ENCODE results near the gene IMP4.

IMP4 gene

DNA sequence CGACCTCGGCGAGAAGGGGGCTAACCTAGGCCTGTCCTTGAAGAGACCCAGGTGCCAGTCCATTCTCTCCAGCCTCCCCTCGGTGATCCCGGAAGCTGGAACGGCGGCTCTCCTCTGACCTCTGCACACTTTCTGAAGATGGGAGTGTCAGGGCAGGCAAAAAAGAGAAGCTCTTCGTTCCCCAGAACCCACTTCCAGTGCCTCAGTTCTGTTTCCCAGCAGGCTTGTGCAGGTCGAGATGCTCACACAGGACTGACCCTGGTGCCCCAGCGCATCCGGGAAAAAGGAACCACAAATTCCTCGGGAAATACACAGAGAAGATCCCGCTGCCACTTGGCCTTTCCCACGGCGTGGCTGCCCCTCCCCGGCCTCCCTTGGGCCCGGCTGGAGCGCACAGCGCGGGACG, 12.5 kb downstream of the IMP4 start:
- in situ Hi-C loops (cut with MboI; ENCODE audit: low sequenced_read_pairs): no loop called here

DNA sequence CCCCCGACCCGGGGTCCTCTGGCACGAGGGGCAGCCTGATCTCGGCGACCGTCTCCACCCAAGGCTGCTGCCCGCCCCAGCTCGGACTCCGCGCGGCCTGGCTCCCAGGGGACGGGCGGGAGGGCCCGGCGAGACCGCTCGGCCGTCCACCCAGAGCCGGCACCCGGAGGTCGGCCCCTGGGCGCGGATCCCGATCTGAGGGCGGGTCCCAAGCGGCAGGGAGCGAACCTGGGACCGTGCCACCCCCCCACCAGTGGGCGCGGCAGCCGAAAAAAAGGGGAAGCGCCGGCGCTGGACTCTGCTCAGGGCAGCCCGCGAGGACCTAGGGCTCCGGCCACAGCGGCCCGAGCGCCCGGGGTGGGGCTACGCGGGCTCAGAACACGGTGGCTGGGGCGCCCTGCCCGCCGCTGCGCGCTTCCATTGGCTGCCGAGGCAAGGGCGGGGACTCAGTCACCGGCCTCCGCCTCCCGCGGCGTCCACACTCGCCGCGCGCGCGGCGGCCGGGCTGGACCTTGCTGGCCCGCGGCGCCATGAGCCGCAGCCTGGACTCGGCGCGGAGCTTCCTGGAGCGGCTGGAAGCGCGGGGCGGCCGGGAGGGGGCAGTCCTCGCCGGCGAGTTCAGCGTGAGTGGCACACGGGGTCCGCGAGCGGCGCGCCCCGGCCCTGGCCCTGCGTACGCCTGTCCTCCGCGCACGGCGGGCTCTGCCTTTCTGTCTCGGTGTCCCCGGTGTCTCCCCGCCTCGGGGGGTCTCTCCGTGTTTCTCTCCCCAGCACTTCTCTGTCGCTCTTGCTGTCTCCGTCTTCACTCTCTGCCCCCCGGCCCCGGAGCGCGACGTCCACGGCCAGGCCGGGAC, 13.1 kb downstream of the IMP4 start, which contains the start of gene PTPN18:
TSS of gene PTPN18 (plus strand) at position 479 of the 854 bp plus-strand sequence. CDS start at position 531, 52 bp downstream.
- in situ Hi-C loops (cut with MboI; ENCODE audit: low sequenced_read_pairs): no loop called here

DNA sequence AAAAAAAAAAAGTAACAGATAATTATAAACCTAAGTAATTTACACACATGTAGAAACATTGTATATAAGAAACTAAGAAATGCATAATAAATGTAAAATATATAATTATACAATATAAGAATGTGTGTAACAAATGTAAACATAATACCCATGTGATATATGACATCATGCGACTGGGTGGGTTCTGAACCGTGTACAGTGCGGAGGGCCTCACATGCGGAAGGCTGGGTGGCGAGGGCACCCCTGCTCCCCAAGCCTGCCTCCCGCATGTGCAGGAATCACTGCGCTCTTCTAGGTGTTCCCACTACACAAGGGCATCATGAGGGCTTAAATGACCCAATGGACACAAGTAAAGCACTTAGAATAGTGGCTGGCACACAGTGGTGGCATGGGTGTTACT, 15.2 kb downstream of the IMP4 start:
- in situ Hi-C loops (cut with MboI; ENCODE audit: low sequenced_read_pairs): no loop called here

DNA sequence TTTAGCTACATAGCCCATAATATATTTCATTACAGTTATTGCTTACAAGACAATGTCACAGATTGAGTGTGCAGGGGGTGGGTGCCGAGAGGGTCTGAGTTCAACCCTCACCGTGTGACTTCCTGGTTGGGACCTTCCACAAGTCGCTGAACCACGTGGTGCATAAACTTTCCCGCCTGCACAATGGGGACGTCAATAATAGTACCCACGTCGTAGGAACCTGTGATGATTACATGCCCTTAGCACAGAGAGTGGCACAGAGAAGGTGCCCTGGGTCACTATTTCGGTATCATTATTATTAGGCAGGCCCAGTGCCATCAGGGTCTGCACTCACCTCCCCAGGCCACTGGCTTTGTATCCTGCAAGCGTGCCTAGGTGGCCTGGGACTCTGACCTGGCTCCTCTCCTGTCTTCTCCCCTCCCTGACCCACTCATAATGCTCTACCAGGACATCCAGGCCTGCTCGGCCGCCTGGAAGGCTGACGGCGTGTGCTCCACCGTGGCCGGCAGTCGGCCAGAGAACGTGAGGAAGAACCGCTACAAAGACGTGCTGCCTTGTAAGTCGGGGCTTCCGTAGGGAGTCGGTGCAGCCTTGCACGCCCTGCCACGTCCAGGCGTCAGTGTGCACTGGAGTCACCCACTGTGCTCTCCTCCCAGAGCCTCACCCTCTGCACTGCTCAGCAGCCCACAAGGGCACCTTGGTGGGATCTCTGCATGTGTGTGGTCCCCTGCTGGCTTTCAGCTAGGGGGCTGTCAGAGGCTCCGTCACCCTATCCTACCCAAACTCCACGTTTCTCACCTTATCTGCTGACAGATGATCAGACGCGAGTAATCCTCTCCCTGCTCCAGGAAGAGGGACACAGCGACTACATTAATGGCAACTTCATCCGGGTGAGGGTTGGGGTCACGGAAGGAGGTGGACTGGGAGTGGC, 16.0 kb downstream of the IMP4 start:
- in situ Hi-C loops (cut with MboI; ENCODE audit: low sequenced_read_pairs): no loop called here

DNA sequence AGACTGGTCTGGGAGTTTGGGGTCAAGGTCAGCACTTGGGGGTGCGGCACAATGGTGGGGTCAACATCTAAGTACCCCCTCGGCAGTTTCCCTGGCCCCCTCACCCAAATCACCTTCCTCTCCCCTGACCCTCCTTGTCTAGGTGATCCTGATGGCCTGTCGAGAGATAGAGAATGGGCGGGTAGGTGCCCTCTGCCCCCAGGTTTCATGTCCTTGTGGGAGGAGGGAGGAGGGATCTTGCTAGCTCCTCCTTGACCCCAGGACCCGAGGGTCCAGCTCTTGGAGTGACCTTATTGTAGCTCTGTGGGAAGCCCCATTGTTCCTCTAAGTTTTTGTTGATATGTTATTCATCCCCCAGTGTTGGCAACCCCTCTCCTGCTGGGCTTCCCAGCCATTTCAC, 16.8 kb downstream of the IMP4 start:
- in situ Hi-C loops (cut with MboI; ENCODE audit: low sequenced_read_pairs): no loop called here

DNA sequence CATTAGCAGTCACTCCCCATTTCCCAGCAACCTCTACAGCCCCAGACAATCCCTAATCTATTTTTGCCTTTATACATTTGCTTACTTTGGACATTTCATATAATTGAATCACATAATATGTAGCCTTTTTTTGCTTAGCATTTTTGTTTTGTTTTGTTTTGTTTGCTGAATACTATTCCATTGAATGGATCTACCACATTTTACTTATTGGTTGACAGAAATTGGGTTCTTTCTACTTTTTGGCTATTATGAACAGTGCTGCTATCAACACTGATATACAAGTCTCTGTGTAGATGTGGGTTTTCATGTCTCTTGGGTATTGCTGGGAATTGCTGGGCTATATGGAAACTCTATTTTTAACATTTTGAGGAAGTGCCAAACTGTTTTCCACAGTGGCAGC, 20.8 kb downstream of the IMP4 start:
- in situ Hi-C loops (cut with MboI; ENCODE audit: low sequenced_read_pairs): no loop called here

DNA sequence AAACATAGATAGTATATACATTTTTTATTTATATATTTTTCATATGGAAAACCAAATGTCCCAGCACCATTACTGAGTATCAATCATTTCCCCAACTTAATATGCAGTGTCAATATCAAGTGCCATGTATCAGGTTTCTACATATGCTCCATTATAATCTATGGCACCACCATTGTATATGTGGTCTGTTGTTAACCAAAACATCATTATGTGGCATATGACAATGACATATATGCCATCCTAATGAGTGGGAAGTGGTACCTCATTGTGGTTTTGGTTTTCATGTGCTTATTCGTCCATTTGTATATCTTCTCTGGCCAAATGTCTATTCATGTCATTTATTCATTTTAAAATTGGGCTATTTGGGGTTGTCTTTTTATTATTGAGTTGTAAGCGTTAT, 22.4 kb downstream of the IMP4 start:
- in situ Hi-C loops (cut with MboI; ENCODE audit: low sequenced_read_pairs): no loop called here

DNA sequence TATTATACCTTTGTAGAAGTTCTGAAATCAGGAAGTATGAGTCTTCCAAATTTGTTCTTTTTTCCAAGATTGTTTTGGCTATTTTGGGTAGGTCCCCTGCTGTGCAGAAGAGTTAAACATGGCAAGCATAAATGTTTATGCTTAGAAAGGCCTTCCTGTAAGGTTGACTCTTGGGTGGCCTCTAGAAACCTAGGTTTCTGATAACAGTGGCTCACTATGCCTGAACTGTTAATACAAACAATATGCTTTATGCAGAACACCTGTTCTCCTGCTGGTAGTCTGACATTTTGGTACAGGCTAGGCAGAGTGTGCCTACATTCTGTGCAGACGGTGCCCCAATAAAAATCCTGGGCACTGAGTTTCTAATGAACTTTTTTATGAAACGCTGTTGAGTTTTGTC, 23.3 kb downstream of the IMP4 start:
- in situ Hi-C loops (cut with MboI; ENCODE audit: low sequenced_read_pairs): no loop called here

DNA sequence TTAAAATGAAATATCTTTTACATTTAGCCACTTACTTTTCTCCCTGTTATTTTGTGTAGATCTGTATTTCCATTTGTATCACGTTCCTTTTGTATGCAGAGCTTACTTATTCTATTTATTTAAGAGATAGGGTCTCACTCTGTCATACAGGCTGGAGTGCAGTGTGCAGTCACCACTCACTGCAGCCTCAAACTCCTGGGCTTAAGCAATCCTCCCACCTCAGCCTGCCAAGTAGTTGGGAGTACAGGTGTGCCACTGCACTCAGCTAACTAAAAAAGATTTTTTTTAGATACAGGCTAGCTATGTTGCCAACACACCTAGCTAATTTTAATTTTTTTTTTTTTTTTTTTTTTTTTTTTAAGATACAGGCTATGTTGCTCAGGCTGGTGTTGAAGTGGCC, 24.0 kb downstream of the IMP4 start:
- in situ Hi-C loops (cut with MboI; ENCODE audit: low sequenced_read_pairs): no loop called here

DNA sequence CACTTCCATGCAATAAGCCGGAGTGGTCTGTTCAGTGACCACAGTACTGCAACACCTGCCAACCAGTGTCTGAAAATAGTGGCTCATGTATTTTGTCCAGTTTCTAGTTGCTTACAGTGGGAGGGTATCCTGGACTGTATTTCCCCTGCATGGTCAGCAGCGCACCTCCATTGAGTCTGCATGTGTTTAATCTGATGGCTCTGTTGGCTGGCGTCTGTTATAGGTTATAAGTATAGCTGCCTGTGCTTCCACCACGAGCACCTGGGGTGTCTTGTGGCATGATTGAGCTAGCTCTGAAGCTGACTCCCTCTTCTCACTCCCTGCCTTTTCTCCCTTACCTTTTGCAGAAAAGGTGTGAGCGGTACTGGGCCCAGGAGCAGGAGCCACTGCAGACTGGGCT, 26.1 kb downstream of the IMP4 start:
- in situ Hi-C loops (cut with MboI; ENCODE audit: low sequenced_read_pairs): no loop called here

DNA sequence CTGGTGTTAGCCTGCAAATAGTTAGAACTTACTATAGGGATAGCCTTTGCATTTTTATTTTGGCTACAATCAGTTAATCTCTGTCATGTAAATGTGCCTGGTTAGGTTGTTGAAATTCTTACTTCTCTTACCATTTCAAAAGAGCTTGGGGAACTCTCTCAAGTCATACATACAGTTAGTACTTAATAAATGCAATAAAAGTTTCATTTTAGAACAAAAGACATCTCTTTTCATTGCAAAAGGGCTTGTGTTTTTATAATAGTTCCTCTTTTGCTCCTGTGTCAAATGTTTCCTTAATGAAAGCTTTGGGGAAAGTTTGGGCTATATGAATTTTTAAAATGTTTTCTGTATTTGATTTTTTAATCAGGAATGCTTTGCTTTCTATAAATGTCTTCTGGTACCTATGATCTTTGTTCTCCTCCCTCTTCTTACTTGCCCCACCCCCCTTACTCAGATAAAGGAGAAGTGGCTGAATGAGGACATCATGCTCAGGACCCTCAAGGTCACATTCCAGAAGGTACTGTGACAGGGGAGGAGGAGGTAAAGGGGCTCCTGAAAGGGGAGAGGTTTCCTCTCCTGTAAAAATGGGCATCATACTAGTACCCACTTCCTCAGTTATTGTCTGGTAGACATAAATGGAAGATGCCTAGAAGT, 26.7 kb downstream of the IMP4 start:
- in situ Hi-C loops (cut with MboI; ENCODE audit: low sequenced_read_pairs): no loop called here

DNA sequence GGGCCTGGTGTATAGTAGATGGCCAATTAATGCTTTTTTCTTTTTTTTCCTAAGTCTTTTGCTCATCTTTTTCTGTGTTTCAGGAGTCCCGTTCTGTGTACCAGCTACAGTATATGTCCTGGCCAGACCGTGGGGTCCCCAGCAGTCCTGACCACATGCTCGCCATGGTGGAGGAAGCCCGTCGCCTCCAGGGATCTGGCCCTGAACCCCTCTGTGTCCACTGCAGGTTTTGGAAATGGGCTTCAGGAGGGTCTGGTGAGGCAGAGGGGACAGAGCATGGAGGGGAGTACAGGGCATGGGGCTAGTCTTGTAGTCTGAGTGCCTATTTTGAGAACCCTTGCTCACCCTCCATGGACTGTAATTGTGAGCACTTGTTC, 27.3 kb downstream of the IMP4 start:
- in situ Hi-C loops (cut with MboI; ENCODE audit: low sequenced_read_pairs): no loop called here

DNA sequence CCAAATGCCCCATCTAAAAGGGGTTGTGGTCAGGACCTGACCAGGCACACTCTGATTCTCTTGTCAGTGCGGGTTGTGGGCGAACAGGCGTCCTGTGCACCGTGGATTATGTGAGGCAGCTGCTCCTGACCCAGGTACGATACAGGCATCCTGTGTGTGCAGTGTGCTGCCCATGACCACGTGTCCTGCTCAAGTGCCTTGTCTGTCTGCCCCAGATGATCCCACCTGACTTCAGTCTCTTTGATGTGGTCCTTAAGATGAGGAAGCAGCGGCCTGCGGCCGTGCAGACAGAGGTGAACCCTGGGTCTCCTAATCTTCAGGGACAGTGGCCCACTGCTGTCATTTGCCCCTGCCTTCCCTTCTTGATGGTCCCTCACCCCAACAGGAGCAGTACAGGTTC, 27.8 kb downstream of the IMP4 start:
- in situ Hi-C loops (cut with MboI; ENCODE audit: low sequenced_read_pairs): no loop called here

DNA sequence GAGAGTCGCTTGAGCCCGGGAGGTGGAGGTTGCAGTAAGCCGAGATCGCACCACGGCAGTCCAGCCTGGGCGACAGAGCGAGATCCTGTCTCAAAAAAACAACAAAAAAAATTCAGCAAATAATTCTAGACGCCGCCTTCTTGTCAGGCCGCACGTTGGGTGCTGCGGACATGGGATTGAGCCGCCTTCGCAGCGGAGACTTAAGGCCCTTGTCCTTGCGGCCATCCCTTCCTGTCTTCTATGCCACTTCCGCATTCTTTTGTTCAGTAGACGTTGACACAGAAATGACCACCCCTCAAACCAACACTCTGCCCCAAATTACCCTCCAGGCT, 29.0 kb downstream of the IMP4 start:
- in situ Hi-C loops (cut with MboI; ENCODE audit: low sequenced_read_pairs): no loop called here

DNA sequence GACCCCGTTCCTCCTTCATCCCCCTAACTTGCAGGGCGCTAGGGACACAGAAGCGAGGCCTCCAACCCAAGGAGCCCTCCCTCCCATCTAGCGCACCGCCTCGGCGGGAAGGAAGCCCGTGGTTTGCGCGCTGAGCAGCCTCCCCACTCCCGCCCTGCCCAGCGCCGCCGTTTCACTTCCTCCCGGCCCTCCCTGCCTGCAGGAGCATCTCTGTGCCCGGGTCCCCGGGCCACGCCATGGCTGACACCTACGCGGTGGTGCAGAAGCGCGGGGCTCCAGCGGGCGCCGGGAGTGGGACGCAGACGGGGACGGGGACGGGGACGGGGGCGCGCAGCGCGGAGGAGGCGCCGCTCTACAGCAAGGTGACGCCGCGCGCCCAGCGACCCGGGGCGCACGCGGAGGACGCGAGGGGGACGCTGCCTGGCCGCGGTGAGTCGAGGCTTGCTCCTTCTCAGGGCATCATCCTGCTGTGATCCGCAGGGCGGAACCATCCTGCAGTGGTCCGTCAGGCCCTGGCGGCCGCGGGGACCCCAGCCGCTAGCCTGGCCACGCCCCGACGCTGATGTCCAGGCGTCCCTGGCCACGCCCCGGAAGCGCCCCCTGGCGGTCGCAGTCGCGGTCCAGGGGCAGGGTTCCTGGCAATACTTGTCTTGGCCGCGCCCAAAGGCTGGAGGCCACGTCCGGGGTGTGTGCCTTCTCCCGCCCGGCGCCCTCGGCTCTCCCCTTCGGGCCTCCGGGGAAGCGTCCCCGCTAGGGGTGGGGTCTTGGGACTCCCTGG, 29.5 kb downstream of the IMP4 start:
- in situ Hi-C loops (cut with MboI; ENCODE audit: low sequenced_read_pairs): no loop called here

DNA sequence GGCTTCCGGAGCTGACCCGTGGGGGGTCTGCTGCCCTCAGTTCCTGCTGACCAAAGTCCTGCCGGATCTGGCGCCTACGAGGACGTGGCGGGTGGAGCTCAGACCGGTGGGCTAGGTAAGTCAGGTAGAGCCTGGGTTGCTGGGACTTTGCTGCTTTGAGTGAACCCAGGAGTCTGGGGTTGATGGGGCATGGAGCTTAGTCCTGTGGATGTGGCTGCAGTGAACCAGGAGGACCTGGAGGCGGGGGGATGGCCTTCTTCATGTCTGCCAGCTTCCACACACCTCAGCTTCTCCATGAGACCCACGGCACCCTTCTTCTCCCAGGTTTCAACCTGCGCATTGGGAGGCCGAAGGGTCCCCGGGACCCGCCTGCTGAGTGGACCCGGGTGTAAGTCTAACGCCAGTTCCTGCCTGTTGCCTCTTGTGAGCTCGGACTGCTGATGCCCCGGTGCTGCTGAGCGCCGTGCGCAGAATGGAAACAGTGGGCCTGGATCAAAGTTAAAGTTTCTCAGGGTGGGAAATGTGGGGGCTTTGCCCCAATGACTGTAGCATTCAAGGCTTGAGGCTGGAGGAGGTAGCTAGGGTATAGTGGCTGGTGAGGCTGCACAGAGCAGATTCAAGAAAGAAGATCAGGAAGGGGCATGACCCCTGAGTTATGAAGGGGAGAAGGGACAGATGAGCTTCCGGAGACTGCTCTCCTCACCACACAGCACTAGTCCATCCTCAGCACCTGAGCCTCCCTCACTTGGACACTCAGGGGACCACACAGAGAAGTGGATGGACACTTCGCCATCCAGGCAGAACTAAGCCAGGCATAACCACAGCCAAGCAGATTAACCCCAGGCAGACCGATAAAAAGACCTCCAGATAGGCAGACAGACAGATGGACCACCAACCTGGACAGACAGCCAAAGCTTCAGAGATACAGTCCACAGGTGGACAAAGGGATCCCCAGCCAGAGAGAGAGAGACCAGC, 30.4 kb downstream of the IMP4 start:
- in situ Hi-C loops (cut with MboI; ENCODE audit: low sequenced_read_pairs): no loop called here

DNA sequence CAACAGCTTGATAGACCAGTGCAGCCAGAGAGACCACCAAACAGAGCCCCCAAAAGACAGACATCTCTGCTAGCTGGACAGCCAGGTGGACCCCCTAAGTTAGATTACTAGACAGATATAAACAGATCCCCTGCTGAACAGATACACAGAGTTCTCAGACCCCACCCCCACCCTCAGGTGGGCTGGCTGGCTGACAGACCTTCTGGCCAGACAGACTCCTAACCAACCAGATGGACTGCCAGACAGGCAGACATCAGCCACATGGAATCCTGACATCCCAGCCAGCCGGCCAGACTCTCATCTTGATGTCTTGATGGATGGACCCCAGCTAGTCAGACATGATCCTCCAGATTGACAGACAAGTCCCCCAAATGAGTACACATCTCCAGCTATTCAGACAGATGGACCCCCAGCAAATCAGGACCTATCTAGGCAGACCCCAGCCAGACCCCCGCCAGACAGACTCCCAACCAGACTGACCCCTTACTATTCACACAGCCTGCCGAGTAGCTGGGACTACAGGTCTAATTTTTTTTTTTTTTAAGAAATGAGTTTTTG, 31.2 kb downstream of the IMP4 start:
- in situ Hi-C loops (cut with MboI; ENCODE audit: low sequenced_read_pairs): no loop called here

DNA sequence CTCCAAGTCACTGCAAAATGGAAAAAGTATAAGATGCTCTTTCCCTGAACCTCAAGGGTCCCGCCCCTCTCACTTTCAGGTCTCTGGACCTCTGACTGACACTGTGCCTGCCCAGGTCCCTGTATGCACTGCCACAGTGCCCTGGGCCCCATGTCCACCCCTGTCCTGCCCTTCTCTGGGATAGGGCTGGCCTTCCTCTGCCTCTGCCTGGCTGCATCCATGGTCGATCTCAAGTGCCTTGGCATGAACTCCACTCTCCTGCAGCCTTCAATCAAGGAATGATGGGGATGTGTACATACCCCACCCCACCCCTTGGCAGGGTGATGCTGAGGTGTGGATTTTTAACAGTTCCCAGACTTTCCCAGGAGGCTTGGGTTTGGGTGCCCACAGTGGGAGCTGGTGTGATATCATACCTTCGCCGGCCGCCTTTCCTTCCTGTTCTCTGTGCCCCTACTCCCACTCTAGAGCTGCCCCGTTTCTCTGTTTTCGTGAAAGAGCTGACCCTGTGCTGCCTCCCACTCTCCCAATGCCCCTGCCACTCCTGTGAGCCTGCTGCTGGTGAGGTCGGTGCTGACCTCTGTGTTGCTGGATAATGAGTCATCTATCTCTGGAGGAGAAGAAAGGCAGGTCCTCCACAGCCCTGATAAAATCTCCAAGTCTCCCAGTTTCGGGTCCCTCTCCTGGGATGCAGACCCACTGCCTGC, 32.0 kb downstream of the IMP4 start:
- in situ Hi-C loops (cut with MboI; ENCODE audit: low sequenced_read_pairs): no loop called here
